Heart left ventricle (tissue), 16 donors: ENCODE results near the gene CHST11. TPM values are rescaled to one million over a fixed set of nuclear protein-coding genes. Genes with fewer than 3 reads are reported as not detected.

Source experiments
- ATAC-seq, 4 donors: fragments of 200-7000 bp; cut with Tn5 transposase; one replicate each; pipeline ENCODE4 v1.9.1; 2020 to 2022; ENCODE audit warnings: moderate library complexity in 4 of 4, mild to moderate bottlenecking in 3 of 4, moderate number of reproducible peaks in 1 of 4
- DNase-seq, 5 donors: peaks; one replicate each; pipeline ENCODE4 v3.0.0-alpha.2; 2020
- H3K27ac ChIP-seq, 12 donors: fragments of 200-600 bp; sonication (generic) in 4 of 12; one replicate each; pipeline versions ENCODE4 v1.5.0 to v1.8.0; 2016 to 2022; ENCODE audit warnings: mild to moderate bottlenecking in 2 of 12
- H3K27me3 ChIP-seq, 9 donors: fragments of 200-600 bp; sonication (generic) in 2 of 9; one replicate each; pipeline versions ENCODE4 v1.5.1 to v1.8.0; 2016 to 2022; ENCODE audit warnings: mild to moderate bottlenecking in 3 of 9
- H3K36me3 ChIP-seq, 9 donors: fragments of 200-600 bp; sonication (generic) in 2 of 9; one replicate each; pipeline versions ENCODE4 v1.5.0 to v1.8.0; 2018 to 2022; ENCODE audit warnings: mild to moderate bottlenecking in 2 of 9
- H3K4me1 ChIP-seq, 12 donors: fragments of 200-600 bp; sonication (generic) in 4 of 12; one replicate each; pipeline versions ENCODE4 v1.5.0 to v1.8.0; 2016 to 2022; ENCODE audit warnings: mild to moderate bottlenecking in 3 of 12
- H3K4me3 ChIP-seq, 12 donors: fragments of 200-600 bp; sonication (generic) in 4 of 12; one replicate each; pipeline versions ENCODE4 v1.5.0 to v1.8.0; 2017 to 2022; ENCODE audit warnings: mild to moderate bottlenecking in 9 of 12, moderate library complexity in 4 of 12
- H3K9me3 ChIP-seq, 12 donors: fragments of 200-600 bp; sonication (generic) in 4 of 12; one replicate each; pipeline versions ENCODE4 v1.5.0 to v1.8.0; 2016 to 2022; ENCODE audit warnings: mild to moderate bottlenecking in 1 of 12
- CTCF ChIP-seq, 12 donors: fragments of 200-600 bp; sonication (generic) in 4 of 12; IDR thresholded peaks; one replicate each; pipeline versions ENCODE4 v1.5.0 to v1.8.0; 2018 to 2022; ENCODE audit warnings: antibody characterized with exemption in 12 of 12, mild to moderate bottlenecking in 5 of 12
- POLR2A ChIP-seq, 2 donors: fragments of 450-650 bp; IDR thresholded peaks; one replicate each; pipeline ENCODE4 v1.6.1; 2017; ENCODE audit warnings: antibody characterized with exemption in 2 of 2, mild to moderate bottlenecking in 2 of 2, moderate library complexity in 2 of 2
- WGBS, 4 donors: extraction: QIAGEN DNeasy Blood & Tissue Kit in 2 of 4; methylation state at CpG; one replicate each; pipeline versions ENCODE4 v1.1.5 to v1.1.7; 2013 to 2018; 5-methylcytosine and 5-hydroxymethylcytosine counted together
- intact Hi-C, 10 donors: fragments of 100-400 bp; cut with DNase I; formaldehyde crosslinking; loops; one replicate each; pipeline versions ENCODE4 v1.11.1 to v1.14.2; 2022
- polyA plus RNA-seq, 2 donors: library from polyadenylated mRNA; stranded (reverse); fragments of 200-250 nt; gene quantifications; one replicate each; pipeline ENCODE4 v1.2.3, GENCODE V29; 2013
- total RNA-seq, 9 donors: library from RNA; depleted of rRNA in 2 of 9; stranded (reverse); fragments of >200 nt in 2 of 9; fragmentation: NEBNext Ultra II Directional in 3 of 9; extraction: Animal tissue kit (Norgen Biotek cat#: 25700) in 3 of 9; gene quantifications; one replicate each; pipeline versions ENCODE4 v1.1.0 to v1.2.4, GENCODE V29; 2016 to 2023
- donor health status: ischemic (EF 13 %, LVEDD 7.1; RV severe dilation, severe dysfunction).
- donor health status: healthy with polysubstance abuse.
- donor health status: DM: no; HTN: yes; CAD: no.
- donor health status: DM: no; HTN: no; CAD: no.
- donor health status: ischemic (EF 25% LVEDD 6.9; RV normal size, moderate dysfunction).
- donor health status: ischemic (EF 25% LVEDD 5.7; RV mildly dilated, moderate dysfunction).
- donor health status: healthy.
- donor health status: DM: yes; HTN: yes; CAD: no.
- donor health status: ischemic (EF 35%, LVEDD 5.7; RV mildly dilated, moderate dysfunction).
- donor health status: nonischemic (EF 11% LVEDD 7.7; RV severe dilation, severe dysfunction).
- donor health status: DM: yes; HTN: yes; CAD: no.
- donor health status: PGD.
- donor health status: ischemic (EF 29% LVEDD 5.4; RV normal size, mild dysfunction).
- donor health status: nonischemic (EF 23%, LVEDD 6.1; RV moderate dilation, normal function).

Gene CHST11
- total and polyA plus RNA-seq, 11 donors: 1.1 to 16.9 (median 3.4) TPM

GRCh38 chr12:104748790-104749189, 292.0 kb downstream of the CHST11 start:
- no peak for TF ChIP-seq POLR2A (IDR thresholded peaks at IDR 0.05)
- TF ChIP-seq CTCF (IDR thresholded peaks at IDR 0.05): no peak
- peaks cover 0 to 68% (median 8%) of the 10 kb centered on the region in 12 donors for H3K4me1 ChIP-seq
- H3K4me3 ChIP-seq: no peak overlapping the region
- no peaks in the 10 kb centered on the region for H3K27me3 ChIP-seq
- WGBS, 4 donors: 30 to 61% (median 35%) methylated on average over 5 of the region's 5 CpGs
- intact Hi-C loops: loop anchor here in 2 of 10 donors (10.0 kb wide), 1 partner anchor 116 kb away; no protein-coding TSS in a partner anchor
- ATAC-seq: peak; percentile 93 to 96 (median 96)
- H3K9me3 ChIP-seq: no peaks in the 10 kb centered on the region
- peak overlapping the region in 6 of 12 donors; percentile 22 to 83 (median 59) for H3K27ac ChIP-seq
- H3K36me3 ChIP-seq: no peaks in the 10 kb centered on the region
- peak in 4 of 5 donors; percentile 57 to 76 (median 66) for DNase-seq

DNA sequence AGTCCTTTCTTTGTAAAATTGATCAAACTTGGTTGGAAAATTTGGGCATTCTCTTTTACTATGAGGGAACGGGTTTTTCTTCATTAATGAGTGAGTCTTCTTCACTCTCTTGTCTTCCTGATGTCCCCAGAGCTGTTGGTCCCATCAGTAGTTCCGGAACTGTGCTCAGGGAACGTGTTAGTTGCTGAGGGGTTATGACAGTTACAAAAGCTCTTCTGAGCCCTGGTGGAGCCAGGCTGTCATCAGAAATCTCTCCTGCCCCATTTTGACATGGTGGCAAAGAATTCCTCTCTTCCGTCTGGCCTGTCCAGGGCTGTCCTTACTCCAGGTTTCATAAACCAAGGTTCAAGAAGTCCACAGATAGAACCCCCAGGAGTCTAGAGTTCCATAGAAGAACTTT, 292.8 kb downstream of the CHST11 start:
- ATAC-seq (no peak), DNase-seq (no peak)
- no peaks in the 10 kb centered on the region for H3K9me3 ChIP-seq
- H3K36me3 ChIP-seq: no peaks in the 10 kb centered on the region
- WGBS, 4 donors: 94 to 98% (median 96%) methylated on average over 4 of the region's 4 CpGs
- TF ChIP-seq CTCF (IDR thresholded peaks at IDR 0.05) (no peak), POLR2A (IDR thresholded peaks at IDR 0.05) (no peak)
- intact Hi-C loops: loop anchor here in 2 of 10 donors (10.0 kb wide), 1 partner anchor 115 kb away; no protein-coding TSS in a partner anchor
- peak overlapping the region in 6 of 12 donors; percentile 22 to 83 (median 59) for H3K27ac ChIP-seq
- no peaks in the 10 kb centered on the region for H3K27me3 ChIP-seq
- H3K4me1 ChIP-seq: peaks cover 0 to 68% (median 8%) of the 10 kb centered on the region in 12 donors
- H3K4me3 ChIP-seq: no peak overlapping the region

DNA sequence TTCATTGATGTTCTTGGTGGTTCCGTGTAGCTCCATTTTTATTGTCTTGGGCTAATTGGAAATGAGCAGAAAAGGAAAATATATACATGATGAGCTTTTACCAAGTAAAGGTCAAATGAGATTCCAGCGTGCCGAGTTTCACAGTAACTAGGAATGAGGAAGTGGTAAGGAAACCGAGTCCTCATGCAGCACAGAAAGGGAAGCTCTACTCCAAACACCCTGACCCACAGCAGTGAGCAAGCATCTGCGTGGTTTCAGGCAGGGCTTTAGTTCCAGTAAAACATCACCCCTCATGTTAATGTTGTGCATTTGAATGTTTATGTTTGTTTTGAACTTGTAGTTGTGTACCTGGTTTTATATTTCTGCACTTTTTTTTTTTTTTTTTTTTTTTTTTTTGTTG, 293.3 kb downstream of the CHST11 start:
- no peaks in the 10 kb centered on the region for H3K27me3 ChIP-seq
- TF ChIP-seq CTCF (IDR thresholded peaks at IDR 0.05) (no peak), POLR2A (IDR thresholded peaks at IDR 0.05) (no peak)
- H3K4me3 ChIP-seq: no peak overlapping the region
- H3K9me3 ChIP-seq: no peaks in the 10 kb centered on the region
- ATAC-seq (peak; percentile 35 to 62 (median 52)), DNase-seq (peak in 1 of 5 donors; percentile 31)
- H3K36me3 ChIP-seq: no peaks in the 10 kb centered on the region
- H3K27ac ChIP-seq: peak overlapping the region in 1 of 12 donors; percentile 73
- intact Hi-C loops: no loop called here
- H3K4me1 ChIP-seq: peaks cover 0 to 68% (median 8%) of the 10 kb centered on the region in 12 donors
- 73 to 89% (median 82%) methylated on average over 5 of the region's 5 CpGs for WGBS, 4 donors

DNA sequence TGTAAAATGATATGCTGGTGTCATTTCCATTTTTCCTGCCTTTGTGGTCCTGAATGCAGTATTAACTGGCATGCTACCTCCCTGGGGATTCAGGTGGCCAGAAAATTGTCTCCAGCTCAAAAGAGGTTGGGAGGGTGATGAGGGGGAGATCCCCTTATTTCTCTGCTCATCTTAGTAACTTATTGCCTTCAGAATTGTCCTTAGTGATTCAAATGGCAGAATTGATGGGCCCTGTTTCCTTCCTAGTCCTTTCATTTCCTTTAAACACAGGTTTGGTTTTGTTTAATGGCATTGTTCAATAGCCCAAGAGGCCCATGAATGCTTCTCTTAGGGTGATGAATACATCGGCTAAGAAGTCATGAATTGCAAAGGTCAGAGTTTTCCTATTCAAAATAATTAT, 294.4 kb downstream of the CHST11 start:
- intact Hi-C loops: no loop called here
- H3K27ac ChIP-seq: no peak overlapping the region
- no peak overlapping the region for H3K4me3 ChIP-seq
- DNase-seq (no peak), ATAC-seq (no peak)
- H3K9me3 ChIP-seq: no peaks in the 10 kb centered on the region
- peaks cover 0 to 59% (median 8%) of the 10 kb centered on the region in 12 donors for H3K4me1 ChIP-seq
- H3K36me3 ChIP-seq: no peaks in the 10 kb centered on the region
- no peaks in the 10 kb centered on the region for H3K27me3 ChIP-seq
- TF ChIP-seq CTCF (IDR thresholded peaks at IDR 0.05) (no peak), POLR2A (IDR thresholded peaks at IDR 0.05) (no peak)
- WGBS, 4 donors: 59 to 81% (median 71%) methylated on average over 1 of the region's 1 CpG
